Colonic mucosa (tissue), 4 donors: ENCODE results near the gene GAPDH. TPM values are rescaled to one million over a fixed set of nuclear protein-coding genes. Genes with fewer than 3 reads are reported as not detected.

Experiments used
- DNase-seq: peaks from one replicate; pipeline ENCODE4 v3.0.0-alpha.2; 2020
- H3K27ac ChIP-seq: fragments of 200-600 bp; one replicate; pipeline ENCODE4 v1.8.0; 2021
- H3K27me3 ChIP-seq: fragments of 200-600 bp; one replicate; pipeline ENCODE4 v1.8.0; 2021
- H3K36me3 ChIP-seq: fragments of 200-600 bp; one replicate; pipeline ENCODE4 v1.8.0; 2021
- H3K4me1 ChIP-seq: fragments of 200-600 bp; one replicate; pipeline ENCODE4 v1.8.0; 2021; ENCODE audit warnings: mild to moderate bottlenecking
- H3K4me3 ChIP-seq: fragments of 200-600 bp; one replicate; pipeline ENCODE4 v1.8.0; 2021
- H3K9ac ChIP-seq, 2 donors: one replicate each; pipeline ENCODE4 v1.7.0; 2013; ENCODE audit warnings: control low read depth in 2 of 2, low read depth in 2 of 2, low read length in 2 of 2
- H3K9me3 ChIP-seq: fragments of 200-600 bp; one replicate; pipeline ENCODE4 v1.8.0; 2021
- intact Hi-C: fragments of 100-400 bp; cut with DNase I; formaldehyde crosslinking; loops from one replicate; pipeline ENCODE4 v1.14.1; 2022
- total RNA-seq, 2 donors: library from RNA; stranded (reverse); fragmentation: NEBNext Ultra II Directional in 1 of 2; extraction: Animal tissue kit (Norgen Biotek cat#: 25700) in 1 of 2; gene quantifications; one replicate each; pipeline ENCODE4 v1.2.1, GENCODE V29; 2021
- TF ChIP-seq, protein P1 (sequence below): fragments of 200-600 bp; IDR thresholded peaks from one replicate; pipeline ENCODE4 v1.8.0; 2022; ENCODE audit warnings: antibody characterized with exemption, mild to moderate bottlenecking
- donor health status: healthy.
- donor health status: DM: no; HTN: no; CAD: no.
- donor health status: DM: no; HTN: no; CAD: no.

The GAPDH gene
- total RNA-seq, 2 donors from 2014 or later, result 3,442 to 3,768 TPM

DNA sequence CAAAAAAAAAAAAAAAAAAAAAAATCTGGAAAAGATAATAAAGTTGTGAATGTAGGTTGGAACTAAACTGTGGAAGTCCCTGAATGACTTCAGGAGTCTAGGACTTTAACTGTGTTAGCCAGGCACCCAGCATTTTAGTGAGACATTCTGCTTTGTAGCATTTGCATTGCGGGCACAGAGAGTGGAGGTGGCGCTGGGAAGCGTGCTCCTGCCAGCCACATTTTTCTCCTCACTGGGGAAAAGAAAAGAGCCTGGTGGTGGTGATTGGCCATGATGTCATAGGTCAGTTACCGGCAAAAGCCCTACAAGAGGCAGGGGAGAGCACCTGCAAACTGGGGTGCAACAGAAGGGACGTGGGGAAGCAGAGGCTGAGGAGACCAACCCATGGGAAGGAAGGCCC, 9.7 kb upstream of the GAPDH start:
- Histone ChIP-seq H3K27ac (no peak overlapping the region), H3K4me3 (no peak overlapping the region), H3K9ac (no peak overlapping the region), H3K4me1 (no peaks in the 10 kb centered on the region), H3K27me3 (no peaks in the 10 kb centered on the region), H3K36me3 (peaks cover 17% of the 10 kb centered on the region), H3K9me3 (no peaks in the 10 kb centered on the region)
- no peak for DNase-seq
- intact Hi-C loops, result no loop called here
- TF ChIP-seq, protein P1, sequence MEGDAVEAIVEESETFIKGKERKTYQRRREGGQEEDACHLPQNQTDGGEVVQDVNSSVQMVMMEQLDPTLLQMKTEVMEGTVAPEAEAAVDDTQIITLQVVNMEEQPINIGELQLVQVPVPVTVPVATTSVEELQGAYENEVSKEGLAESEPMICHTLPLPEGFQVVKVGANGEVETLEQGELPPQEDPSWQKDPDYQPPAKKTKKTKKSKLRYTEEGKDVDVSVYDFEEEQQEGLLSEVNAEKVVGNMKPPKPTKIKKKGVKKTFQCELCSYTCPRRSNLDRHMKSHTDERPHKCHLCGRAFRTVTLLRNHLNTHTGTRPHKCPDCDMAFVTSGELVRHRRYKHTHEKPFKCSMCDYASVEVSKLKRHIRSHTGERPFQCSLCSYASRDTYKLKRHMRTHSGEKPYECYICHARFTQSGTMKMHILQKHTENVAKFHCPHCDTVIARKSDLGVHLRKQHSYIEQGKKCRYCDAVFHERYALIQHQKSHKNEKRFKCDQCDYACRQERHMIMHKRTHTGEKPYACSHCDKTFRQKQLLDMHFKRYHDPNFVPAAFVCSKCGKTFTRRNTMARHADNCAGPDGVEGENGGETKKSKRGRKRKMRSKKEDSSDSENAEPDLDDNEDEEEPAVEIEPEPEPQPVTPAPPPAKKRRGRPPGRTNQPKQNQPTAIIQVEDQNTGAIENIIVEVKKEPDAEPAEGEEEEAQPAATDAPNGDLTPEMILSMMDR, result no peak

DNA sequence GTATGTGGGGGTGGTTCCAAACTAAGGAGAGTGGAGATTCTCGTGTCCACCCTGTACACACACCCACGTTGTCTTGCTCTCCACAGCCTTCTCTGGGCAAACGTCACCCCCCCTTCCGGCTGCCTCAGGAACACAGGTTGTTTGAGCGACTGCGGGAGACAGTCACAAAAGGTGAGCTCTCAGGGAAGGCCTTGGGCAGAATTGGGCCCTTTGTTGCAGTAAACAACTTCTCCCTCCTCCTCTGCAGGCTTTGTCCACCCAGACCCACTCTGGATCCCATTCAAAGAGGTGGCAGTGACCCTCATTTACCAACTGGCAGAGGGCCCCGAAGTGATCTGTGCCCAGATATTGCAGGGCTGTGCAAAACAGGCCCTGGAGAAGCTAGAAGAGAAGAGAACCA, 8.1 kb upstream of the GAPDH start:
- H3K9ac ChIP-seq, result no peak overlapping the region
- no peaks in the 10 kb centered on the region for H3K27me3 ChIP-seq
- intact Hi-C loops, result no loop called here
- no peaks in the 10 kb centered on the region for H3K4me1 ChIP-seq
- no peaks in the 10 kb centered on the region for H3K9me3 ChIP-seq
- no peak overlapping the region for H3K27ac ChIP-seq
- H3K4me3 ChIP-seq, result no peak overlapping the region
- no peak for DNase-seq
- H3K36me3 ChIP-seq, result peaks cover 25% of the 10 kb centered on the region
- TF ChIP-seq, protein P1, result no peak

DNA sequence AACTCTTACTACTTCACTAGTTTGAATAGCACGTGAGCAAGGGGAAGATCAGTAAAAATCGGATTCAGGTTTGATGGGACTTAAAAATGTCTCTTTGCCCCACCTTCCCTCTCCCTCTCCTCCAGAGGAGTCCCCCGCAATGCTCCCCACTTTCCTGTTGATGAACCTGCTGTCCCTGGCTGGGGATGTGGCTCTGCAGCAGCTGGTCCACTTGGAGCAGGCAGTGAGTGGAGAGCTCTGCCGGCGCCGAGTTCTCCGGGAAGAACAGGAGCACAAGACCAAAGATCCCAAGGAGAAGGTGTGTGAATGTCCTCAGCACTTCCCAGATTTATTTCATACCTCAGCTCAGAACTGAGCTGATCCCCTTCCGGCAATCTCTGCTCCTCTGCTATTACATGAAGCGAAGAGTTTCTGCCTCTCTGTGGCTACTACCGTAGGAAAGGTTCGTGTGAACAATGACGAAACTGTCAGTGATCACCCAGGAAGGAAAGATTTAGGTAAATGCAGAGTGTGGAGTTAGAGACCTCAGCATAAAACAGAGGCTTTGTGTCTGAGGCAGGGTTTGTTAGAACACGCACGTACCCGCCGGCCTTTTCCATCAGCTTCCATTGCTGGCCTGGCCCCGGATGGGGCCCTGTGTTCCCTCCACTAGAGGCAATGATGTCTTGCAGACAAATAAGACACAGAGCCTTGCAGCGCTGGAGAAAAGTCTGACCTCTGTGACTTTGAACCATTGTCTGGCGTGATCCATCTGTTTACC, 7.4 kb upstream of the GAPDH start:
- Histone ChIP-seq H3K27ac (no peak overlapping the region), H3K4me3 (no peak overlapping the region), H3K27me3 (no peaks in the 10 kb centered on the region), H3K4me1 (no peaks in the 10 kb centered on the region), H3K36me3 (peaks cover 25% of the 10 kb centered on the region), H3K9me3 (no peaks in the 10 kb centered on the region), H3K9ac (no peak overlapping the region)
- intact Hi-C loops, result no loop called here
- DNase-seq, result no peak
- TF ChIP-seq, protein P1, result no peak

DNA sequence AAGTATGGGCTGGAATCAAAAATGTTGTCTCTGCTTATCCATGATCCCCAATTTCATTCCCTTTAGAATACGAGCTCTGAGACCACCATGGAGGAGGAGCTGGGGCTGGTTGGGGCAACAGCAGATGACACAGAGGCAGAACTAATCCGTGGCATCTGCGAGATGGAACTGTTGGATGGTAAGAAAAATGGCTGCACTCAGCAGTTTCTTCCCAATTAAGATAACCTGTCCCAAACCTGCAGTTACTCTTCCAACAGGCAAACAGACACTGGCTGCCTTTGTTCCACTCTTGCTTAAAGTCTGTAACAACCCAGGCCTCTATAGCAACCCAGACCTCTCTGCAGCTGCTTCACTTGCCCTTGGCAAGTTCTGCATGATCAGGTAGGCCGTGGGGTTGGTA, 6.6 kb upstream of the GAPDH start:
- no peak overlapping the region for H3K9ac ChIP-seq
- no peaks in the 10 kb centered on the region for H3K27me3 ChIP-seq
- peaks cover 25% of the 10 kb centered on the region for H3K36me3 ChIP-seq
- DNase-seq, result no peak
- no peak overlapping the region for H3K27ac ChIP-seq
- no peaks in the 10 kb centered on the region for H3K9me3 ChIP-seq
- intact Hi-C loops, result no loop called here
- no peak overlapping the region for H3K4me3 ChIP-seq
- H3K4me1 ChIP-seq, result peaks cover 5% of the 10 kb centered on the region
- TF ChIP-seq, protein P1, result no peak

GRCh38 chr12:6528539-6529235, 5.6 kb upstream of the GAPDH start:
- peaks cover 6% of the 10 kb centered on the region for H3K4me1 ChIP-seq
- TF ChIP-seq, protein P1, result no peak
- peaks cover 25% of the 10 kb centered on the region for H3K36me3 ChIP-seq
- no peak overlapping the region for H3K27ac ChIP-seq
- intact Hi-C loops, result no loop called here
- no peak overlapping the region for H3K4me3 ChIP-seq
- H3K27me3 ChIP-seq, result no peaks in the 10 kb centered on the region
- DNase-seq, result no peak
- H3K9ac ChIP-seq, result no peak overlapping the region
- no peaks in the 10 kb centered on the region for H3K9me3 ChIP-seq
